ENCODE results near the gene SSU72. TPM values are rescaled to one million over a fixed set of nuclear protein-coding genes. Genes with fewer than 3 reads are reported as not detected.

SSU72 gene
- total and polyA plus RNA-seq, 4 donors: 35.4 to 57.4 (median 44.3) TPM

DNA sequence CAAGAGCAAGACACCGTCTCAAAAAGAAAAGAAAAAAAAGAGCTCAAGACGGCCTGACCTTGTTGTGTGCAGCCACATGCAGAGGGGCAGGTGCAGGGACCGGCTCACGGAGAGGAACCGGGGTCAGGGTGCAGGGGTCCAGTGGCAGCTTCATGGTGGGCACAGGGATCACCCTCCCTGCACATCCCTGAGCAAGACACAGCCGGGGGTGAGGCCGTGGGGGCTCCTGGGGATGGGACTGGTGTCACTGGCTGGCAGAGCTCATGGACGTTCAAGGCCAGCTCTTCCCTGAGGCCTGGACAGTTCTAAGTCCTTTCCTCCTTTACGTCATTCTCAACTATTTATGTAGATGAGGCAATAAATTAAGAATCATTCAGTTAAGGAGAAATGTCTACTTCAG is 27.7 kb downstream of the SSU72 start:
- no peaks in the 10 kb centered on the region for H3K9me3 ChIP-seq (ENCODE audit: control insufficient read depth in 4 of 4, low read length in 3 of 4)
- H3K27me3 ChIP-seq (ENCODE audit: control insufficient read depth in 4 of 4, insufficient read depth in 4 of 4, low read length in 3 of 4): no peaks in the 10 kb centered on the region
- H3K27ac ChIP-seq (ENCODE audit: low read depth in 1 of 2, low read length in 2 of 2): no peak overlapping the region
- H3K4me1 ChIP-seq (ENCODE audit: control insufficient read depth in 4 of 4, insufficient read depth in 4 of 4, low read length in 3 of 4): peaks cover 0 to 13% (median 1%) of the 10 kb centered on the region in 4 donors
- TF ChIP-seq YY1 (IDR thresholded peaks at IDR 0.05) (no peak), CTCF (IDR thresholded peaks at IDR 0.05; ENCODE audit: low read depth, low read length, missing input control) (no peak), FOXA2 (IDR thresholded peaks at IDR 0.05) (no peak), SP1 (IDR thresholded peaks at IDR 0.05) (no peak), REST (IDR thresholded peaks at IDR 0.05) (no peak), MAX (IDR thresholded peaks at IDR 0.05) (no peak), NR2F2 (IDR thresholded peaks at IDR 0.05) (no peak), RXRA (IDR thresholded peaks at IDR 0.05) (no peak), GABPA (IDR thresholded peaks at IDR 0.05 in 1 of 2, conservative IDR thresholded peaks at IDR 0.05 in 1 of 2) (no peak), ATF3 (IDR thresholded peaks at IDR 0.05) (no peak), JUND (IDR thresholded peaks at IDR 0.05) (no peak)
- TF ChIP-seq, protein P1, sequence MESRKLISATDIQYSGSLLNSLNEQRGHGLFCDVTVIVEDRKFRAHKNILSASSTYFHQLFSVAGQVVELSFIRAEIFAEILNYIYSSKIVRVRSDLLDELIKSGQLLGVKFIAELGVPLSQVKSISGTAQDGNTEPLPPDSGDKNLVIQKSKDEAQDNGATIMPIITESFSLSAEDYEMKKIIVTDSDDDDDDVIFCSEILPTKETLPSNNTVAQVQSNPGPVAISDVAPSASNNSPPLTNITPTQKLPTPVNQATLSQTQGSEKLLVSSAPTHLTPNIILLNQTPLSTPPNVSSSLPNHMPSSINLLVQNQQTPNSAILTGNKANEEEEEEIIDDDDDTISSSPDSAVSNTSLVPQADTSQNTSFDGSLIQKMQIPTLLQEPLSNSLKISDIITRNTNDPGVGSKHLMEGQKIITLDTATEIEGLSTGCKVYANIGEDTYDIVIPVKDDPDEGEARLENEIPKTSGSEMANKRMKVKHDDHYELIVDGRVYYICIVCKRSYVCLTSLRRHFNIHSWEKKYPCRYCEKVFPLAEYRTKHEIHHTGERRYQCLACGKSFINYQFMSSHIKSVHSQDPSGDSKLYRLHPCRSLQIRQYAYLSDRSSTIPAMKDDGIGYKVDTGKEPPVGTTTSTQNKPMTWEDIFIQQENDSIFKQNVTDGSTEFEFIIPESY (IDR thresholded peaks at IDR 0.05): no peak
- H3K4me3 ChIP-seq (ENCODE audit: low read depth in 1 of 3, low read length in 3 of 3): no peak overlapping the region
- H3K9ac ChIP-seq (ENCODE audit: low read depth in 1 of 2, low read length in 2 of 2): no peak overlapping the region
- 94% methylated on average over 9 of the region's 9 CpGs for WGBS
- H3K36me3 ChIP-seq (ENCODE audit: control insufficient read depth in 4 of 4, insufficient read depth in 3 of 4, low read depth in 1 of 4, low read length in 3 of 4): peaks cover 0 to 9% (median 2%) of the 10 kb centered on the region in 4 donors
- DNase-seq (ENCODE audit: low spot score): no peak

- Histone ChIP-seq H3K27me3 (ENCODE audit: control insufficient read depth in 4 of 4, insufficient read depth in 4 of 4, low read length in 3 of 4) (no peaks in the 10 kb centered on the region), H3K4me3 (ENCODE audit: low read depth in 1 of 3, low read length in 3 of 3) (no peak overlapping the region), H3K9ac (ENCODE audit: low read depth in 1 of 2, low read length in 2 of 2) (no peak overlapping the region), H3K4me1 (ENCODE audit: control insufficient read depth in 4 of 4, insufficient read depth in 4 of 4, low read length in 3 of 4) (peaks cover 0 to 14% (median 1%) of the 10 kb centered on the region in 4 donors), H3K9me3 (ENCODE audit: control insufficient read depth in 4 of 4, low read length in 3 of 4) (no peaks in the 10 kb centered on the region), H3K27ac (ENCODE audit: low read depth in 1 of 2, low read length in 2 of 2) (no peak overlapping the region), H3K36me3 (ENCODE audit: control insufficient read depth in 4 of 4, insufficient read depth in 3 of 4, low read depth in 1 of 4, low read length in 3 of 4) (peaks cover 0 to 17% (median 3%) of the 10 kb centered on the region in 4 donors)
- DNase-seq (ENCODE audit: low spot score): no peak
- WGBS: 94% methylated on average over 23 of the region's 23 CpGs
- TF ChIP-seq RXRA (IDR thresholded peaks at IDR 0.05) (no peak), TAF1 (conservative IDR thresholded peaks at IDR 0.05) (no peak), GABPA (IDR thresholded peaks at IDR 0.05 in 1 of 2, conservative IDR thresholded peaks at IDR 0.05 in 1 of 2) (no peak), NR2F2 (IDR thresholded peaks at IDR 0.05) (no peak)
- TF ChIP-seq, protein P1 (IDR thresholded peaks at IDR 0.05): no peak
Measured at GRCh38 chr1:1545946-1546737, 28.5 kb downstream of the SSU72 start.

Measured in liver (tissue), 9 donors.